GM12878 (cell line): ENCODE measurements around the gene ELOVL5. TPM values are rescaled to one million over a fixed set of nuclear protein-coding genes. Genes with fewer than 3 reads are reported as not detected.

Experiments used
- ATAC-seq: fragments of 200-7000 bp; cut with Tn5 transposase; 3 replicates; pipeline ENCODE4 v1.9.1; 2020; ENCODE audit warnings: mild to moderate bottlenecking, moderate library complexity
- BruUV-seq: library from RNA; stranded (reverse); fragments of 400-500 nt; replicated peaks from 2 replicates; lab custom pipeline; 2021; lab: Mats Ljungman, UMichigan
- CTCF ChIA-PET: fragments of 300-600 bp; sonication (Branson Sonifier 250); formaldehyde crosslinking; extraction: SDS; loops from one replicate; lab custom pipeline; 2021; ENCODE audit warnings: inconsistent platforms; lab: Yijun Ruan, JAX
- POLR2A ChIA-PET: fragments of 350-600 bp; formaldehyde crosslinking; extraction: SDS; loops from one replicate; lab custom pipeline; 2021; ENCODE audit warnings: inconsistent platforms; lab: Charles Lee
- RAD21 ChIA-PET: fragments of 300-600 bp; sonication (Branson Sonifier 250); formaldehyde crosslinking; loops from one replicate; lab custom pipeline; 2023; ENCODE audit warnings: antibody characterized with exemption; ENCODE audit not compliant: unreplicated experiment; lab: Charles Lee
- SMC1A ChIA-PET: fragments of 300-600 bp; sonication (Branson Sonifier 250); formaldehyde crosslinking; loops from one replicate; lab custom pipeline; 2023; ENCODE audit not compliant: unreplicated experiment, uncharacterized antibody; lab: Charles Lee
- DNase-seq: peaks from one replicate; pipeline ENCODE4 v3.0.0-alpha.2; 2011; ENCODE audit warnings: low read depth, low spot score
- FAIRE-seq: peaks from 3 replicates; lab custom pipeline; 2011; peaks lifted over from hg19 to GRCh38; lab: Jason Lieb, UNC
- H2AFZ ChIP-seq: 2 replicates; pipeline ENCODE4 v1.6.0; 2011; ENCODE audit warnings: low read depth, low read length, control low read depth; ENCODE audit not compliant: control insufficient read depth
- H3K27ac ChIP-seq: 2 replicates; pipeline ENCODE4 v1.5.1; 2011; ENCODE audit warnings: control low read depth; ENCODE audit not compliant: control insufficient read depth, insufficient read depth
- H3K27me3 ChIP-seq, 2 experiments: replicated peaks in 1 of 2; 2 replicates each; pipeline versions ENCODE4 v1.6.0 to v1.6.1; 2011; ENCODE audit warnings: low read length in 1 of 2; ENCODE audit not compliant: control insufficient read depth in 2 of 2, insufficient read depth in 2 of 2
- H3K36me3 ChIP-seq, 2 experiments: 2 replicates each; pipeline ENCODE4 v1.5.1; 2011; ENCODE audit warnings: low read length in 1 of 2; ENCODE audit not compliant: control insufficient read depth in 2 of 2, insufficient read depth in 2 of 2
- H3K4me1 ChIP-seq: 2 replicates; pipeline ENCODE4 v1.6.1; 2011; ENCODE audit warnings: mild to moderate bottlenecking, low read length, moderate library complexity, mixed read lengths; ENCODE audit not compliant: control insufficient read depth, insufficient read depth
- H3K4me2 ChIP-seq: 2 replicates; pipeline ENCODE4 v1.6.0; 2011; ENCODE audit warnings: control low read depth; ENCODE audit not compliant: control insufficient read depth, insufficient read depth
- H3K4me3 ChIP-seq: fragments of 200-600 bp; sonication (generic); 2 replicates; pipeline ENCODE4 v1.5.1; 2016
- H3K79me2 ChIP-seq: 2 replicates; pipeline ENCODE4 v1.6.0; 2011; ENCODE audit warnings: low read length; ENCODE audit not compliant: control insufficient read depth, insufficient read depth
- H3K9ac ChIP-seq: 2 replicates; pipeline ENCODE4 v1.8.0; 2011; ENCODE audit warnings: low read length, control low read depth, mixed read lengths; ENCODE audit not compliant: control insufficient read depth, insufficient read depth
- H3K9me3 ChIP-seq: replicated peaks from 3 replicates; pipeline ENCODE4 v1.5.1; 2011; ENCODE audit warnings: mild to moderate bottlenecking, low read length; ENCODE audit not compliant: control insufficient read depth, insufficient read depth
- H4K20me1 ChIP-seq: 2 replicates; pipeline ENCODE4 v1.6.0; 2011; ENCODE audit not compliant: control insufficient read depth, insufficient read depth
- E2F4 ChIP-seq: IDR thresholded peaks from 2 replicates; pipeline ENCODE4 v1.6.1; 2012; ENCODE audit warnings: low read depth, low read length, improper control_type of control experiment
- ESRRA ChIP-seq: IDR thresholded peaks from 2 replicates; pipeline ENCODE4 v1.6.1; 2012; ENCODE audit warnings: mild to moderate bottlenecking, low read length, improper control_type of control experiment
- FOS ChIP-seq: IDR thresholded peaks from 3 replicates; pipeline ENCODE4 v1.6.1; 2011; ENCODE audit warnings: borderline replicate concordance; ENCODE audit not compliant: insufficient read length; ENCODE audit errors: extremely low read depth
- GABPA ChIP-seq: IDR thresholded peaks from 2 replicates; pipeline ENCODE4 v1.6.1; 2014; ENCODE audit warnings: antibody characterized with exemption, low read depth, mild to moderate bottlenecking, inconsistent platforms
- KAT2A ChIP-seq: conservative IDR thresholded peaks from 2 replicates; pipeline ENCODE4 v1.6.1; 2011; ENCODE audit warnings: low read depth, low read length; ENCODE audit not compliant: control insufficient read depth
- NBN ChIP-seq: fragments of 450-650 bp; IDR thresholded peaks from 2 replicates; pipeline ENCODE4 v1.6.1; 2016
- NR2C2 ChIP-seq: IDR thresholded peaks from 2 replicates; pipeline ENCODE4 v1.6.1; 2011; ENCODE audit warnings: borderline replicate concordance, low read depth; ENCODE audit not compliant: control insufficient read depth, insufficient read length
- SUZ12 ChIP-seq: fragments of 200-600 bp; sonication (generic); IDR thresholded peaks from one replicate; pipeline ENCODE4 v1.6.1; 2018; ENCODE audit warnings: antibody characterized with exemption, mild to moderate bottlenecking; ENCODE audit not compliant: unreplicated experiment
- TCF3 ChIP-seq: IDR thresholded peaks from 2 replicates; pipeline ENCODE4 v1.6.1; 2012; ENCODE audit warnings: low read depth, mild to moderate bottlenecking, low read length, borderline replicate concordance; ENCODE audit not compliant: insufficient read depth
- TCF7 ChIP-seq: IDR thresholded peaks from 2 replicates; pipeline ENCODE4 v1.6.1; 2014; ENCODE audit warnings: antibody characterized with exemption, borderline replicate concordance
- ZZZ3 ChIP-seq: IDR thresholded peaks from 2 replicates; pipeline ENCODE4 v1.6.1; 2011; ENCODE audit warnings: low read depth; ENCODE audit not compliant: control insufficient read depth, insufficient read length
- WGBS: methylation state at CpG from one replicate; pipeline ENCODE4 v1.1.6; 2016; ENCODE audit warnings: low lambda C conversion rate; ENCODE audit not compliant: insufficient replicate concordance, insufficient coverage; ENCODE audit errors: missing lambda C conversion rate; 5-methylcytosine and 5-hydroxymethylcytosine counted together
- in situ Hi-C: fragments of 300-500 bp; cut with MboI; formaldehyde crosslinking; loops from 9 replicates; pipeline ENCODE4 v1.14.3; 2018; ENCODE audit warnings: mixed read lengths
- intact Hi-C: fragments of 100-400 bp; cut with micrococcal nuclease; formaldehyde crosslinking; loops from one replicate; pipeline ENCODE4 v1.14.2; 2022; ENCODE audit not compliant: unreplicated experiment
- polyA plus RNA-seq, 11 experiments: library from polyadenylated mRNA; depleted of rRNA in 4 of 11; unstranded in 6 of 11; stranded (reverse) in 5 of 11; fragments of >200 nt; fragmentation: Nextera tagmentation in 4 of 11; fragmentation: Illumina TruSeq in 1 of 11; extraction: Ambion mirVana in 4 of 11; extraction: Trizol in 1 of 11; gene quantifications; 1 replicate in 1 of 11; 2 replicates in 10 of 11; pipeline versions ENCODE4 v1.2.1 to v1.2.3, GENCODE V29; 2011 to 2016; ENCODE audit warnings: inconsistent platforms in 2 of 11, missing spikeins in 2 of 11, low read depth in 1 of 11
- total RNA-seq, 4 experiments: library from RNA; depleted of rRNA in 3 of 4; stranded (reverse); fragments of >200 nt in 3 of 4; fragmentation: Illumina TruSeq in 1 of 4; extraction: Trizol in 1 of 4; gene quantifications; 2 replicates each; pipeline versions ENCODE4 v1.2.1 to v1.2.3, GENCODE V29; 2013 to 2021
- TF ChIP-seq, protein P1 (sequence below): fragments of 450-650 bp; formaldehyde crosslinking; IDR thresholded peaks from 2 replicates; pipeline ENCODE4 v1.5.0; 2022; ENCODE audit warnings: mild to moderate bottlenecking, missing genetic modification characterization
- TF ChIP-seq, protein P2 (sequence below): fragments of 450-650 bp; formaldehyde crosslinking; IDR thresholded peaks from 2 replicates; pipeline ENCODE4 v1.4.0; 2020; ENCODE audit warnings: mild to moderate bottlenecking, moderate library complexity

ELOVL5 gene
- total and polyA plus RNA-seq, 10 of the 15 experiments (the other 5 are each of a cell fraction or from before 2014, with no cell fraction given) = 156 to 241 (median 196) TPM

GRCh38 chr6:53366128-53366641 is 17.4 kb upstream of the ELOVL5 start (continued):
- TF ChIP-seq, protein P1, sequence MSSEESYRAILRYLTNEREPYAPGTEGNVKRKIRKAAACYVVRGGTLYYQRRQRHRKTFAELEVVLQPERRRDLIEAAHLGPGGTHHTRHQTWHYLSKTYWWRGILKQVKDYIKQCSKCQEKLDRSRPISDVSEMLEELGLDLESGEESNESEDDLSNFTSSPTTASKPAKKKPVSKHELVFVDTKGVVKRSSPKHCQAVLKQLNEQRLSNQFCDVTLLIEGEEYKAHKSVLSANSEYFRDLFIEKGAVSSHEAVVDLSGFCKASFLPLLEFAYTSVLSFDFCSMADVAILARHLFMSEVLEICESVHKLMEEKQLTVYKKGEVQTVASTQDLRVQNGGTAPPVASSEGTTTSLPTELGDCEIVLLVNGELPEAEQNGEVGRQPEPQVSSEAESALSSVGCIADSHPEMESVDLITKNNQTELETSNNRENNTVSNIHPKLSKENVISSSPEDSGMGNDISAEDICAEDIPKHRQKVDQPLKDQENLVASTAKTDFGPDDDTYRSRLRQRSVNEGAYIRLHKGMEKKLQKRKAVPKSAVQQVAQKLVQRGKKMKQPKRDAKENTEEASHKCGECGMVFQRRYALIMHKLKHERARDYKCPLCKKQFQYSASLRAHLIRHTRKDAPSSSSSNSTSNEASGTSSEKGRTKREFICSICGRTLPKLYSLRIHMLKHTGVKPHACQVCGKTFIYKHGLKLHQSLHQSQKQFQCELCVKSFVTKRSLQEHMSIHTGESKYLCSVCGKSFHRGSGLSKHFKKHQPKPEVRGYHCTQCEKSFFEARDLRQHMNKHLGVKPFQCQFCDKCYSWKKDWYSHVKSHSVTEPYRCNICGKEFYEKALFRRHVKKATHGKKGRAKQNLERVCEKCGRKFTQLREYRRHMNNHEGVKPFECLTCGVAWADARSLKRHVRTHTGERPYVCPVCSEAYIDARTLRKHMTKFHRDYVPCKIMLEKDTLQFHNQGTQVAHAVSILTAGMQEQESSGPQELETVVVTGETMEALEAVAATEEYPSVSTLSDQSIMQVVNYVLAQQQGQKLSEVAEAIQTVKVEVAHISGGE (CRISPR knock-in tag) = no peak
- TF ChIP-seq ZZZ3 = no peak

DNA sequence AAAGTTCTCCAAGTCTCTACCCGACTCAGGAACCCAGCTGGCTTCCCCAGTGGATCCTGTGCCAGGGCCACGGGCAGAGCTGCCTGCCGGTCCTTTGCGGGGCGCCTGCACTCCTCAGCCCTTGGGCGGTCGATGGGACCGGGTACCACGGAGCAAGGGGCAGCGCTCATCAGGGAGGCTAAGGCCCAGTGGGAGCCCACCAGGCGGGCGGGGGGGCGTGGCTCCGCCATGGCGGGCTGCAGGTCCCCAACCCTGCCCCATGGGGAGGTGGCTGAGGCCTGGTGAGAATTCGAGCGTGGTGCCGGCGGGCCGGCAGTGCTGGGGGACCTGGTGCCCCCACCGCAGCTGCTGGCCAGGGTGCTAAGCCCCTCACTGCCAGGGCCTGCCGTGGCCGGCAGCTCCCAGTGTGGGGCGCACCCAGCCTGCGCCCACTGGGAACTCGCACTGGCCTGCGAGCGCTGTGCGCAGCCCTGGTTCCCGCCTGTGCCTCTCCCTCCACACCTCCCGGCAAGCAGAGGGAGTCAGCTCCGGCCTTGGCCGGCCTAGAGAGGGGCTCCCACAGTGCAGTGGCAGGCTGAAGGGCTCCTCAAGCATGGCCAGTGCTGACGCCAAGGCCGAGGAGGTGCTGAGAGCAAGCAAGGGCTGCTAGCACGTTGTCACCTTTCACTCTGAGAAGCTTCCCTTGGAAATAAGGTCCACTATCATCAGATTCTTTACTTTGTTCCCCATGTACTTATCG is 14.8 kb upstream of the ELOVL5 start:
- Histone ChIP-seq H3K9ac (no peak overlapping the region), H3K79me2 (no peaks in the 10 kb centered on the region), H3K27ac (no peak overlapping the region), H3K4me3 (no peak overlapping the region), H3K4me1 (peaks cover 13% of the 10 kb centered on the region), H3K4me2 (no peak overlapping the region), H3K27me3 (no peaks in the 10 kb centered on the region), H3K9me3 (peaks cover 4% of the 10 kb centered on the region; the same call in 2 of the 3 replicates), H2AFZ (no peak overlapping the region), H4K20me1 (no peaks in the 10 kb centered on the region), H3K36me3 (no peaks in the 10 kb centered on the region)
- no peak for DNase-seq
- ChIA-PET POLR2A (interaction anchor here (0.8 to 1.2 kb wide), 2 partner anchors 55 to 72 kb away, joined by 3 to 4 read pairs; no protein-coding TSS in a partner anchor), RAD21 (interaction anchor here (0.7 to 0.9 kb wide), 2 partner anchors 63 to 98 kb away, joined by 3 read pairs; no protein-coding TSS in a partner anchor), SMC1A (interaction anchor here (1.0 to 1.7 kb wide), 5 partner anchors 12 to 73 kb away, joined by 3 to 4 read pairs (median 3); partner anchors contain the start of gene ELOVL5), CTCF (interaction anchor here (1.0 kb wide), 1 partner anchor 66 kb away, joined by 3 read pairs; no protein-coding TSS in a partner anchor)
- no peak for FAIRE-seq
- ATAC-seq = no peak
- WGBS = 90% methylated on average over 34 of the region's 37 CpGs
- intact Hi-C loops = no loop called here
- BruUV-seq = no TSS peak
- in situ Hi-C loops = no loop called here
- TF ChIP-seq TCF3 (no peak), TCF7 (no peak), NBN (no peak), NR2C2 (no peak), FOS (no peak), E2F4 (no peak), SUZ12 (no peak), KAT2A (no peak), ESRRA (no peak), GABPA (no peak)
- TF ChIP-seq, protein P2, sequence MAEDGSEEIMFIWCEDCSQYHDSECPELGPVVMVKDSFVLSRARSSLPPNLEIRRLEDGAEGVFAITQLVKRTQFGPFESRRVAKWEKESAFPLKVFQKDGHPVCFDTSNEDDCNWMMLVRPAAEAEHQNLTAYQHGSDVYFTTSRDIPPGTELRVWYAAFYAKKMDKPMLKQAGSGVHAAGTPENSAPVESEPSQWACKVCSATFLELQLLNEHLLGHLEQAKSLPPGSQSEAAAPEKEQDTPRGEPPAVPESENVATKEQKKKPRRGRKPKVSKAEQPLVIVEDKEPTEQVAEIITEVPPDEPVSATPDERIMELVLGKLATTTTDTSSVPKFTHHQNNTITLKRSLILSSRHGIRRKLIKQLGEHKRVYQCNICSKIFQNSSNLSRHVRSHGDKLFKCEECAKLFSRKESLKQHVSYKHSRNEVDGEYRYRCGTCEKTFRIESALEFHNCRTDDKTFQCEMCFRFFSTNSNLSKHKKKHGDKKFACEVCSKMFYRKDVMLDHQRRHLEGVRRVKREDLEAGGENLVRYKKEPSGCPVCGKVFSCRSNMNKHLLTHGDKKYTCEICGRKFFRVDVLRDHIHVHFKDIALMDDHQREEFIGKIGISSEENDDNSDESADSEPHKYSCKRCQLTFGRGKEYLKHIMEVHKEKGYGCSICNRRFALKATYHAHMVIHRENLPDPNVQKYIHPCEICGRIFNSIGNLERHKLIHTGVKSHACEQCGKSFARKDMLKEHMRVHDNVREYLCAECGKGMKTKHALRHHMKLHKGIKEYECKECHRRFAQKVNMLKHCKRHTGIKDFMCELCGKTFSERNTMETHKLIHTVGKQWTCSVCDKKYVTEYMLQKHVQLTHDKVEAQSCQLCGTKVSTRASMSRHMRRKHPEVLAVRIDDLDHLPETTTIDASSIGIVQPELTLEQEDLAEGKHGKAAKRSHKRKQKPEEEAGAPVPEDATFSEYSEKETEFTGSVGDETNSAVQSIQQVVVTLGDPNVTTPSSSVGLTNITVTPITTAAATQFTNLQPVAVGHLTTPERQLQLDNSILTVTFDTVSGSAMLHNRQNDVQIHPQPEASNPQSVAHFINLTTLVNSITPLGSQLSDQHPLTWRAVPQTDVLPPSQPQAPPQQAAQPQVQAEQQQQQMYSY (CRISPR knock-in tag) = no peak
